HCT116 (cell line): ENCODE data around the gene STAG1. TPM values are rescaled to one million over a fixed set of nuclear protein-coding genes. Genes with fewer than 3 reads are reported as not detected.

Experiments used
- ATAC-seq: fragments of 200-7000 bp; cut with Tn5 transposase; 2 replicates; pipeline ENCODE4 v1.9.1; 2020; ENCODE audit warnings: mild to moderate bottlenecking, moderate library complexity
- BruUV-seq: library from RNA; stranded (reverse); fragments of 400-500 nt; replicated peaks from 2 replicates; lab custom pipeline; 2021; lab: Mats Ljungman, UMichigan
- CTCF ChIA-PET: fragments of 300-600 bp; sonication (Branson Sonifier 250); formaldehyde crosslinking; loops from one replicate; lab custom pipeline; 2021; ENCODE audit warnings: antibody characterized with exemption; lab: Charles Lee
- POLR2A ChIA-PET: fragments of 300-600, 350-600 bp; sonication (Branson Sonifier 250); formaldehyde crosslinking; loops from one replicate; lab custom pipeline; 2021; ENCODE audit warnings: antibody characterized with exemption; lab: Charles Lee
- RAD21 ChIA-PET, 2 experiments: fragments of 300-600 bp; sonication (Branson Sonifier 250); formaldehyde crosslinking; loops; one replicate each; lab custom pipeline; 2023; ENCODE audit warnings: low total read pairs in 2 of 2; ENCODE audit not compliant: uncharacterized antibody in 2 of 2, unreplicated experiment in 2 of 2, low non-redundant PET in 1 of 2; lab: Charles Lee
- DNase-seq: peaks from one replicate; pipeline ENCODE4 v3.0.0-alpha.2; 2010; ENCODE audit warnings: low read depth, low spot score
- H2AFZ ChIP-seq: fragments of 200-600 bp; shearing (Covaris generic), sonication (generic); 2 replicates; pipeline ENCODE4 v1.6.1; 2017; ENCODE audit warnings: low read depth, mixed run types, mixed read lengths, antibody characterized with exemption, low read length; ENCODE audit not compliant: poor library complexity, severe bottlenecking
- H3K27ac ChIP-seq: 2 replicates; pipeline ENCODE4 v1.5.1; 2012; ENCODE audit warnings: low read depth, low read length
- H3K27me3 ChIP-seq: fragments of 200-600 bp; sonication (generic); 2 replicates; pipeline ENCODE4 v1.6.1; 2016; ENCODE audit warnings: mixed run types, low read length, mixed read lengths; ENCODE audit not compliant: insufficient read depth
- H3K36me3 ChIP-seq, 2 experiments: fragments of 200-500 bp in 1 of 2; fragments of 200-600 bp in 1 of 2; sonication (Bioruptor generic) in 1 of 2; sonication (generic) in 1 of 2; 2 replicates each; pipeline versions ENCODE4 v1.5.1 to v1.6.1; 2014 to 2016; ENCODE audit warnings: low read length in 2 of 2, inconsistent platforms in 1 of 2, mixed read lengths in 1 of 2, mixed run types in 1 of 2; ENCODE audit not compliant: insufficient read depth in 2 of 2, control insufficient read depth in 1 of 2
- H3K4me1 ChIP-seq, 2 experiments: fragments of 200-600 bp in 1 of 2; sonication (generic) in 1 of 2; 2 replicates each; pipeline versions ENCODE4 v1.5.1 to v1.6.1; 2012 to 2017; ENCODE audit warnings: low read length in 2 of 2, inconsistent platforms in 1 of 2, mild to moderate bottlenecking in 1 of 2, mixed read lengths in 1 of 2, mixed run types in 1 of 2, moderate library complexity in 1 of 2; ENCODE audit not compliant: insufficient read depth in 2 of 2, control insufficient read depth in 1 of 2
- H3K4me2 ChIP-seq: fragments of 200-600 bp; sonication (generic); 2 replicates; pipeline ENCODE4 v1.6.1; 2017; ENCODE audit warnings: mixed run types, low read length, mixed read lengths
- H3K4me3 ChIP-seq, 2 experiments: fragments of 200-600 bp in 1 of 2; sonication (generic) in 1 of 2; replicated peaks in 1 of 2; 2 replicates each; pipeline ENCODE4 v1.5.1; 2011 to 2016; ENCODE audit warnings: low read length in 2 of 2, control low read depth in 1 of 2, low read depth in 1 of 2, mild to moderate bottlenecking in 1 of 2, mixed read lengths in 1 of 2, mixed run types in 1 of 2
- H3K79me2 ChIP-seq: fragments of 200-600 bp; sonication (generic); 2 replicates; pipeline ENCODE4 v1.6.1; 2017; ENCODE audit warnings: mild to moderate bottlenecking, mixed run types, low read length, moderate library complexity, mixed read lengths; ENCODE audit not compliant: insufficient read depth
- H3K9ac ChIP-seq: fragments of 200-600 bp; sonication (generic); 2 replicates; pipeline ENCODE4 v1.6.1; 2016; ENCODE audit warnings: low read length, mixed read lengths
- H3K9me2 ChIP-seq: fragments of 200-600 bp; sonication (generic), shearing (Covaris generic); 2 replicates; pipeline ENCODE4 v1.6.1; 2017; ENCODE audit warnings: mixed run types, mild to moderate bottlenecking, moderate library complexity; ENCODE audit not compliant: insufficient read depth
- H3K9me3 ChIP-seq, 2 experiments: fragments of 200-500 bp in 1 of 2; fragments of 200-600 bp in 1 of 2; sonication (Bioruptor generic) in 1 of 2; sonication (generic) in 1 of 2; 2 replicates each; pipeline ENCODE4 v1.6.1; 2014 to 2017; ENCODE audit warnings: low read length in 2 of 2, mixed read lengths in 2 of 2, inconsistent platforms in 1 of 2, low read depth in 1 of 2, mild to moderate bottlenecking in 1 of 2, mixed run types in 1 of 2, moderate library complexity in 1 of 2; ENCODE audit not compliant: control insufficient read depth in 1 of 2, insufficient read depth in 1 of 2
- H4K20me1 ChIP-seq: fragments of 200-600 bp; sonication (generic), shearing (Covaris generic); 2 replicates; pipeline ENCODE4 v1.6.1; 2017; ENCODE audit warnings: mixed run types, mild to moderate bottlenecking, moderate library complexity; ENCODE audit not compliant: insufficient read depth
- EZH2 ChIP-seq: fragments of 200-600 bp; sonication (generic); IDR thresholded peaks from 2 replicates; pipeline ENCODE4 v1.6.1; 2017; ENCODE audit warnings: antibody characterized with exemption, mixed run types
- FOSL1 ChIP-seq: IDR thresholded peaks from 2 replicates; pipeline ENCODE4 v1.6.1; 2012; ENCODE audit warnings: low read depth
- POLR2AphosphoS5 ChIP-seq: IDR thresholded peaks from 2 replicates; pipeline ENCODE4 v1.6.1; 2011; ENCODE audit warnings: mild to moderate bottlenecking, low read depth, low read length, moderate library complexity
- RAD21 ChIP-seq: IDR thresholded peaks from 2 replicates; pipeline ENCODE4 v1.6.1; 2012; ENCODE audit warnings: low read depth, mild to moderate bottlenecking
- SIN3A ChIP-seq: IDR thresholded peaks from 2 replicates; pipeline ENCODE4 v1.6.1; 2012; ENCODE audit warnings: low read depth
- SP1 ChIP-seq: IDR thresholded peaks from 2 replicates; pipeline ENCODE4 v1.6.1; 2012; ENCODE audit warnings: low read depth
- SRF ChIP-seq: IDR thresholded peaks from 2 replicates; pipeline ENCODE4 v1.6.1; 2012; ENCODE audit warnings: low read depth
- TCF7L2 ChIP-seq: IDR thresholded peaks from 2 replicates; pipeline ENCODE4 v1.7.0; 2011; ENCODE audit warnings: borderline replicate concordance, inconsistent platforms; ENCODE audit not compliant: insufficient read depth, insufficient read length; ENCODE audit errors: extremely low read depth
- YY1 ChIP-seq: IDR thresholded peaks from 2 replicates; pipeline ENCODE4 v1.6.1; 2011; ENCODE audit warnings: low read length, low read depth, moderate library complexity, mild to moderate bottlenecking; ENCODE audit not compliant: insufficient replicate concordance; ENCODE audit errors: extremely low read depth
- ZFX ChIP-seq: fragments of 450-650 bp; IDR thresholded peaks from 2 replicates; pipeline ENCODE4 v1.6.1; 2017
- ZNF274 ChIP-seq: fragments of 200-500 bp; sonication (Bioruptor generic); IDR thresholded peaks from 2 replicates; pipeline ENCODE4 v1.6.1; 2014; ENCODE audit warnings: mild to moderate bottlenecking, low read depth, low read length, inconsistent platforms
- intact Hi-C: fragments of 100-400 bp; cut with micrococcal nuclease; formaldehyde crosslinking; loops from 2 replicates; pipeline ENCODE4 v1.10.0; 2022
- total RNA-seq: library from RNA; stranded (reverse); gene quantifications from one replicate; pipeline ENCODE4 v1.2.1, GENCODE V29; 2021; ENCODE audit not compliant: unreplicated experiment
- TF ChIP-seq, protein P1 (sequence below): IDR thresholded peaks from 2 replicates; pipeline ENCODE4 v1.6.1; 2011; ENCODE audit warnings: mild to moderate bottlenecking, low read length, moderate library complexity; ENCODE audit not compliant: insufficient replicate concordance; ENCODE audit errors: extremely low read depth
- TF ChIP-seq, protein P2 (sequence below): IDR thresholded peaks from 2 replicates; pipeline ENCODE4 v1.6.1; 2012

Gene STAG1
- total RNA-seq, 1 experiment from 2014 or later = 29.4 TPM

DNA sequence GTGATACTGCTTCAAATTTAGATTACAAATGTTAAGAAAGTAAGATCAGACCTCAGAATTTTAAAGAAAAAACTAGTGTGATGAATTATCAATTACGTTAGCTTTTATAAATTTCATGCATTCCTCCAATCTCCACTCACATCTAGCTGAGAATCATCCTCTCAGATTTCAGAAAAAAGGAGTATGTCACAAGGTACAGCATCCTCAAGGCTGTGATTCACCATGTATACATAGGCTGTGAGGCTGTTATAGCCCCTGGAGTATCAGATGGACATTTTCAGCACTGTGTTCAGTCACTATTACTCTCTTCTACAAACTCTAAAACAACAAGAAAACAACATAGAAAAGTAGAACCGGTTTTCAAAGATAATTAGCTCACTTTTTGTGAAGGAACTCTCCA, 287.7 kb downstream of the STAG1 start:
- Histone ChIP-seq H3K4me1 (no peaks in the 10 kb centered on the region), H3K4me2 (no peak overlapping the region), H4K20me1 (no peaks in the 10 kb centered on the region), H3K36me3 (0 out of 4 replicates have a peak, but pooled peaks cover 0 to 8% of the 10 kb centered on the region in 2 experiments), H3K9me2 (no peaks in the 10 kb centered on the region), H3K4me3 (no peak overlapping the region), H3K9me3 (no peaks in the 10 kb centered on the region), H3K9ac (no peak overlapping the region), H3K27ac (no peak overlapping the region), H3K79me2 (no peaks in the 10 kb centered on the region), H3K27me3 (no peaks in the 10 kb centered on the region), H2AFZ (no peak overlapping the region)
- no peak for ATAC-seq
- TF ChIP-seq, protein P1, sequence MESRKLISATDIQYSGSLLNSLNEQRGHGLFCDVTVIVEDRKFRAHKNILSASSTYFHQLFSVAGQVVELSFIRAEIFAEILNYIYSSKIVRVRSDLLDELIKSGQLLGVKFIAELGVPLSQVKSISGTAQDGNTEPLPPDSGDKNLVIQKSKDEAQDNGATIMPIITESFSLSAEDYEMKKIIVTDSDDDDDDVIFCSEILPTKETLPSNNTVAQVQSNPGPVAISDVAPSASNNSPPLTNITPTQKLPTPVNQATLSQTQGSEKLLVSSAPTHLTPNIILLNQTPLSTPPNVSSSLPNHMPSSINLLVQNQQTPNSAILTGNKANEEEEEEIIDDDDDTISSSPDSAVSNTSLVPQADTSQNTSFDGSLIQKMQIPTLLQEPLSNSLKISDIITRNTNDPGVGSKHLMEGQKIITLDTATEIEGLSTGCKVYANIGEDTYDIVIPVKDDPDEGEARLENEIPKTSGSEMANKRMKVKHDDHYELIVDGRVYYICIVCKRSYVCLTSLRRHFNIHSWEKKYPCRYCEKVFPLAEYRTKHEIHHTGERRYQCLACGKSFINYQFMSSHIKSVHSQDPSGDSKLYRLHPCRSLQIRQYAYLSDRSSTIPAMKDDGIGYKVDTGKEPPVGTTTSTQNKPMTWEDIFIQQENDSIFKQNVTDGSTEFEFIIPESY = no peak
- no peak for TF ChIP-seq ZFX
- no peak for TF ChIP-seq SP1
- no peak for TF ChIP-seq EZH2
- TF ChIP-seq FOSL1 = no peak
- TF ChIP-seq YY1 = no peak
- TF ChIP-seq, protein P2, sequence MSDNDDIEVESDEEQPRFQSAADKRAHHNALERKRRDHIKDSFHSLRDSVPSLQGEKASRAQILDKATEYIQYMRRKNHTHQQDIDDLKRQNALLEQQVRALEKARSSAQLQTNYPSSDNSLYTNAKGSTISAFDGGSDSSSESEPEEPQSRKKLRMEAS = no peak
- ChIA-PET RAD21 (no interaction called here), POLR2A (no interaction called here), CTCF (no interaction called here)
- intact Hi-C loops = no loop called here
- BruUV-seq = no TSS peak
- DNase-seq = no peak

DNA sequence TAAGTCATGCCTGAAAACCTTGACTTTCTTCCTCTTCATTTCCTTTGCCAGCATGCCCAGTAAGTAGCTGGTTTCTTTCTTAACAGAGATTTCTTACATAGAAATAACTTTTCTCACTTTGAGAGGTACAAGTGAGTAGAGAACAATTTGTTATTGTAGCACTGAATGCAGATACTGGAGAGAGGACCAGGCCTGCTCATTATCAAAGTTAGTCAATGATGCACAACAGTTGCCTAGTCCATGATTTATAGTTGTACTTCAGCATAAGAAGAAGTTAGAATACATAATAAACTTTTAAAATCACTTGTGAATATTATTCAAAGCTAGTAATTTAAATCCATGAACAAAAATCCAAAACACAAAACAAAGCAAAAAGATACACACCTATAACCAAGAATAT, 289.0 kb downstream of the STAG1 start:
- no peaks in the 10 kb centered on the region for H3K4me1 ChIP-seq
- H3K36me3 ChIP-seq = peaks cover 0 to 8% of the 10 kb centered on the region in 2 experiments; a peak in 1 of 4 replicates
- H3K4me2 ChIP-seq = no peak overlapping the region
- H3K9ac ChIP-seq = no peak overlapping the region
- no TSS peak for BruUV-seq
- H2AFZ ChIP-seq = no peak overlapping the region
- no peaks in the 10 kb centered on the region for H3K9me2 ChIP-seq
- no peaks in the 10 kb centered on the region for H3K79me2 ChIP-seq
- H3K27me3 ChIP-seq = no peaks in the 10 kb centered on the region
- intact Hi-C loops = no loop called here
- H3K27ac ChIP-seq = no peak overlapping the region
- H3K4me3 ChIP-seq = no peak overlapping the region
- no peaks in the 10 kb centered on the region for H3K9me3 ChIP-seq
- ChIA-PET POLR2A (no interaction called here), RAD21 (no interaction called here), CTCF (no interaction called here)
- H4K20me1 ChIP-seq = no peaks in the 10 kb centered on the region
- ATAC-seq = no peak
- no peak for DNase-seq
- TF ChIP-seq SIN3A (no peak), FOSL1 (no peak), POLR2AphosphoS5 (no peak), ZFX (no peak), SRF (no peak), ZNF274 (no peak), YY1 (no peak), TCF7L2 (no peak), RAD21 (no peak)
- TF ChIP-seq, protein P1 = no peak
- TF ChIP-seq, protein P2 = no peak
